G401.6 (cell line): ENCODE data around the gene CXCL9.
A peak's percentile ranks its signal among the peaks of the same experiment; 100 is the strongest.
"Not testable (repeated sequence)": the region's sequence is repeated elsewhere in the genome, so short reads cannot be mapped to it uniquely, and the experiment has no call there.

Experiments
- FAIRE-seq: peaks from 2 replicates; lab custom pipeline; 2012; peaks lifted over from hg19 to GRCh38; lab: Jason Lieb, UNC

The CXCL9 gene

GRCh38 chr4:76011700-76012387 lies 4.5 kb upstream of the CXCL9 start:
- no peak for FAIRE-seq

- no peak for FAIRE-seq
Observed at GRCh38 chr4:76011018-76011670, 3.8 kb upstream of the CXCL9 start.

- no peak for FAIRE-seq
Observed at GRCh38 chr4:76010576-76010975, 3.3 kb upstream of the CXCL9 start.

GRCh38 chr4:76009311-76009710 lies 2.0 kb upstream of the CXCL9 start:
- FAIRE-seq, result no peak

- no peak for FAIRE-seq
Observed at GRCh38 chr4:76003620-76004019, 3.7 kb downstream of the CXCL9 start.

- FAIRE-seq, result no peak
Observed at GRCh38 chr4:76003035-76003434, 4.3 kb downstream of the CXCL9 start.

- no peak for FAIRE-seq
Observed at GRCh38 chr4:76002176-76002575, 5.1 kb downstream of the CXCL9 start.

GRCh38 chr4:76001700-76002099 lies 5.6 kb downstream of the CXCL9 start:
- no peak for FAIRE-seq

GRCh38 chr4:76000279-76000678 lies 7.0 kb downstream of the CXCL9 start:
- FAIRE-seq, result no peak

- FAIRE-seq, result not testable (repeated sequence)
Observed at GRCh38 chr4:75998525-75999147, 8.7 kb downstream of the CXCL9 start.

GRCh38 chr4:75997946-75998345 lies 9.4 kb downstream of the CXCL9 start:
- FAIRE-seq, result no peak

GRCh38 chr4:75997081-75997480 lies 10.2 kb downstream of the CXCL9 start:
- no peak for FAIRE-seq

- peak; percentile 94 for FAIRE-seq
Observed at GRCh38 chr4:75995727-75996126, 11.6 kb downstream of the CXCL9 start.

GRCh38 chr4:75992462-75992861 lies 14.8 kb downstream of the CXCL9 start:
- FAIRE-seq, result no peak

GRCh38 chr4:75989846-75990528 lies 17.3 kb downstream of the CXCL9 start:
- no peak for FAIRE-seq

GRCh38 chr4:75985116-75985515 lies 22.2 kb downstream of the CXCL9 start:
- no peak for FAIRE-seq

- no peak for FAIRE-seq
Observed at GRCh38 chr4:75980576-75980975, 26.7 kb downstream of the CXCL9 start.

- FAIRE-seq, result no peak
Observed at GRCh38 chr4:75976177-75976576, 31.1 kb downstream of the CXCL9 start.

GRCh38 chr4:75973766-75974165 lies 33.5 kb downstream of the CXCL9 start:
- no peak for FAIRE-seq

GRCh38 chr4:75968084-75968483 lies 39.2 kb downstream of the CXCL9 start:
- no peak for FAIRE-seq

GRCh38 chr4:75963558-75963957 lies 43.8 kb downstream of the CXCL9 start:
- no peak for FAIRE-seq

- FAIRE-seq, result not testable (repeated sequence)
Observed at GRCh38 chr4:75962072-75962471, 45.2 kb downstream of the CXCL9 start.

GRCh38 chr4:75958546-75958945 lies 48.8 kb downstream of the CXCL9 start:
- not testable (repeated sequence) for FAIRE-seq
